GM12864 (cell line): ENCODE data around the gene TRAK1.
A peak's percentile ranks its signal among the peaks of the same experiment; 100 is the strongest.

Source experiments
- DNase-seq: peaks from one replicate; pipeline ENCODE4 v3.0.0-alpha.2; 2011; ENCODE audit warnings: low read depth
- H3K4me3 ChIP-seq: 2 replicates; pipeline ENCODE4 v1.5.1; 2011; ENCODE audit warnings: mild to moderate bottlenecking, low read depth, low read length, control low read depth
- TF ChIP-seq, protein P1 (sequence below): IDR thresholded peaks from 2 replicates; pipeline ENCODE4 v1.5.1; 2011; ENCODE audit warnings: low read depth, mild to moderate bottlenecking, moderate library complexity, low read length, control low read depth, inconsistent platforms; ENCODE audit errors: missing control alignments

Gene TRAK1

DNA sequence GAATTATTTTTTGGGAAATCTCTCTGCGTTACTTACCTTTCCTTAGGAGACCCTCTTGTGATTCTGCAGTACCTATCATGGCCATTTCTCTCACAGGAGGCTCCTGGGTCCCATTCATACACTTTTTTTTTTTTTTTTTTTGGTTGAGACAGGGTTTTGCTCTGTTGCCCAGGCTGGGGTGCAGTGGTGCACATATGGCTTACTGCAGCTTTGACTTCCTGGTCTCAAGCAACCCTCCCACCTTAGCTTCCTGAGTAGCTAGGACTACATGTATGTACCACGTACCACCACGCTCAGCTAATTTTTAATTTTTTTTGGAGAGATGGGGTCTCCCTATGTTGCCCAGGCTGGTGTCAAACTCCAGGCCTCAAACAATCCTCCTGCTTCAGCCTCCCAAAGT lies 36.1 kb downstream of the TRAK1 start:
- no peak for DNase-seq
- H3K4me3 ChIP-seq: no peak overlapping the region
- TF ChIP-seq, protein P1, sequence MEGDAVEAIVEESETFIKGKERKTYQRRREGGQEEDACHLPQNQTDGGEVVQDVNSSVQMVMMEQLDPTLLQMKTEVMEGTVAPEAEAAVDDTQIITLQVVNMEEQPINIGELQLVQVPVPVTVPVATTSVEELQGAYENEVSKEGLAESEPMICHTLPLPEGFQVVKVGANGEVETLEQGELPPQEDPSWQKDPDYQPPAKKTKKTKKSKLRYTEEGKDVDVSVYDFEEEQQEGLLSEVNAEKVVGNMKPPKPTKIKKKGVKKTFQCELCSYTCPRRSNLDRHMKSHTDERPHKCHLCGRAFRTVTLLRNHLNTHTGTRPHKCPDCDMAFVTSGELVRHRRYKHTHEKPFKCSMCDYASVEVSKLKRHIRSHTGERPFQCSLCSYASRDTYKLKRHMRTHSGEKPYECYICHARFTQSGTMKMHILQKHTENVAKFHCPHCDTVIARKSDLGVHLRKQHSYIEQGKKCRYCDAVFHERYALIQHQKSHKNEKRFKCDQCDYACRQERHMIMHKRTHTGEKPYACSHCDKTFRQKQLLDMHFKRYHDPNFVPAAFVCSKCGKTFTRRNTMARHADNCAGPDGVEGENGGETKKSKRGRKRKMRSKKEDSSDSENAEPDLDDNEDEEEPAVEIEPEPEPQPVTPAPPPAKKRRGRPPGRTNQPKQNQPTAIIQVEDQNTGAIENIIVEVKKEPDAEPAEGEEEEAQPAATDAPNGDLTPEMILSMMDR: no peak

DNA sequence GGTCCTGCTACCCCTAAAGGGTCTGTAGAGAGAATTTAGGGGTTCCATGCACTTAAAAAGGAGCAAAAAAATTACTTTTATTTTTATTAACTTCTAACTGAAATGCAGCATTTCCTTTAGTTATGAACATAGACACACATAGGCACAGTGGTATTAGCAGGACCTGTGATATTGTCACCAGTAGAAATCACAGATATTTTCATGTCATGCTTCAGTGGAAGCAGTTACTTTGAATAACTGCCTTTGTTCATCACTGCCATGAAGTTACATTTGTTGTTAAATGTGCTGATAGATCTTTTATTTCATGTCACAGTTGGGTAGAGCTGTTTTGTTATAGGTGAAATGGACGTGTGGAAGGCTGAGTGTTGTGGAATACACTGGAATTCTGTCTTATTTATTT lies 37.4 kb downstream of the TRAK1 start:
- DNase-seq: no peak
- TF ChIP-seq, protein P1: no peak
- H3K4me3 ChIP-seq: no peak overlapping the region

DNA sequence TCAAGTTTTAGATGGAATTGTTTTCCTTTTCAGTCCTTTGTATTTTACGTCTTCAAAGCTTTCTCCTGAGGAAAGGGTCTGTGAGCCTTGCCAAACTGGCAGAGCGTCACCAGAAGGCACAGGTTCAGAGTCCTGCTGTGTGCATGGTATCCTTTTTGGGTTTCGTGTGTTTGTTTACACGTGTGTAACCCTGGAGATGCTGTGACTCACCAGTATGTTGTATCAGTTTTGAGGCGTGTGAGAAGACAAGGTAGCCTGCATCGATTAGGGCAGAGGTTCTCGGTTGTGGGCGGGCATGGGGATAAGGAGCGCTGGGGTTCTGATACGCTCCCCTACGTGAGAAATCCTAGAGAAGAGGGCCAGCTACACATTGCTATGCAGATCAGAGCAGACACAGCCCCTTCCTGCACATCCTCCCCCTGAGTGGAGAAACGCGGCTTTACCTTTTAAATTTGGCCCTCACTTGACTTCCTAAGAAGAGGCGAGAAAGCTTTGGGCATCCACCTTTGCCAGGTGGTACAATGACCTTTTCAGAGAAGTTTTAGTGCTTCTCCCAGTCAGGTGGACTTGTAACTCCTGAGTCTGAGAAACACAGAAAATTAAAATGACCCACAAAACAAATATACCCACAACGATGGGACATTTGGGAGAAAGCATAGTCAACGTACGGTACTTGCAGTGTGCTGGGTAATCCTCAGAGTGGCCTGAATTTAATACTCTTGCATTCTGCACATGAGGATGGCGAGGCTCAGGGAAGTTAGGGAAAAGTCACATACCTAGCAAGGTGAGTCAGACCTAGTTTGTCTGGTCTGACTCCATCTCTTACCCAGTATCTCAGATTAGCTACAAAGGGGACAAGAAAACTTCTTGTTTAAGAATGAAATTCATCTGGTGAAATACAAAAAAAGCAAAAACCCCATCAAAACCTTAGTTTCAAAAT lies 38.1 kb downstream of the TRAK1 start:
- DNase-seq: peak; percentile 61
- no peak overlapping the region for H3K4me3 ChIP-seq

DNA sequence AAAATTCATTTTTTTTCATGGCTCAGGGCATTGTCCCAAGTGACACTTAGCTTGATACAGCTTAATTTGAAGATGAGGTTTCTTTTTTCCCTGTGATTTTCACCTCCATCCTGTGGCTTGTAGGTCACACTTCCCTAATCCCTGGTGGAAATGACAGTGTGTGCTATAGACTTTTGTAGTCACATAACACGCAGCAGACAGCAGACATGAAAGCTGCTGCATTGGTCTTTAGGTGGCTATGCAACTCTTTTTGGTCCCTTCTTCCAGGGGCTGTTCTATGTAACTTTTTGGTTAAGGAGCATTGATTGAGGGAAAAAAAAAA lies 38.8 kb downstream of the TRAK1 start:
- TF ChIP-seq, protein P1: no peak
- DNase-seq: no peak
- H3K4me3 ChIP-seq: no peak overlapping the region

More for the DNA sequence above, 38.1 kb downstream of the TRAK1 start:
- TF ChIP-seq, protein P1: no peak

DNA sequence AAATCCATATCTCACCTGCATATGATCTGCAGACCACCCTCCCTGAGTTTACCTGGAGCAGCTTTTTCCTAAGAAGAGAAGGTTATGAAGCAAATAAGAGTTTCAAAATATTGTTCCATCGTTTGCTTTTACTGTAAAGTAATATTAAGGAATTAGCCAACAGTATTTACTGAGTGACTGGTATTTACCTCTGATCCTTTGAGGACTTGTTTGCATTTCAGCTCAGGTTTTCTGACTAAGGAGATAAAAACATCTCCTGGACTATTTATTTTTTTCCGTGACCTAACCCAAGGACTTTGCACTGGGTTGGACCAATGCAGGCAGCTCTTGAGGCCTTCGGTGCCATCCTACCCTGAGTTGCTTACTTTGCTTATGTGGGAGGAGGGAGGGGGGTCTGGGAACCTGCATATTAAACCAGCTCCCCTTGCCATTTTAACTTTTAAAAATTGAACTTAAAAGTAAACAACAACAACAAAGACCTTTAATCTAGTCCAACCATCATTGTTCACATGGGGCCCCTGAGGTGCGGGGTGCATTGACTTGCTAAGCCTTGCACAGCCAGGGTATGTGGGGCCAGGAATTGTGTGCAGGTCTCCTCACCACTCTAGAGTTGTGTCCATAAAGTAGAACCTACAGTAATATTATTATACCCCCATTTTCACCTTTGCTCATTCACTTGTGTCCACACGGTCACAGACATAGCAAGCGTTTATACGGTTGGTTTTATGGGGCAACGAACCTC lies 39.3 kb downstream of the TRAK1 start:
- no peak overlapping the region for H3K4me3 ChIP-seq
- no peak for DNase-seq
- TF ChIP-seq, protein P1: no peak

DNA sequence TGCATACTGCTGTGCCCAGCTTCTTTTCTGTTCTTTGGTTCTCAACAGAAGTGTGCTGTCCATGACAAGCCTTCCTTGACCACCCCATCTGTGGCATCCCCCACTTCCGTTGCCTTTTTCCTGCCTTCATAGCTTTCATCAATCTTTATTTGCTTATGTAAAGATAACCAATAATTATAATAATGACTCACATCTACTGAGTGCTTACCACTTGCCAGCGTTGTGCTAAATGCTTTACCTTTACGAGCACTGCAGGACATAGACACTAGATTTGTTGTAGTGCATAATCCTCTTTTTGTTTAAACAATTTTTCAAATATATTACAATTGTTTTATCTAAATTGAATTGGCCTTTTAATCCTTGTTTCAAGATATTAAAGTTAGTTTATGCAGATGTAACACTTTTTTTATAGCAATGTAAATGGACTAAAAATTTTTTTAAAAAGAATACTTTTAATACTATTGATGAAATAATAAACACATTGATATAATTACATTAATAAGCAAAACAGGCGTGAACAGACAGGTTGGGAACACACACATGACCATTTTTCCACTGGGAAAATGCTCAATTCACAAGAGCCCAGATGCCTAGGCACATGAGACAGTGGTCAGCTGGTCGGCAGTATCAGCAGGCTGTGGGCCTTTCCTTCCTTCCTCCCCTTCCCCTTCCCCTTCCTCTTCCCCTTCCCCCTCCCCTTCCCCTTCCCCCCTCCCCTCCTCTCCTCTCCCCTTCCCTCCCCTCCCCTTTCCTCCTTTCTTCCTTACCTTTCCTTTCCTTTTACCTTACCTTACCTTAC lies 42.5 kb downstream of the TRAK1 start:
- TF ChIP-seq, protein P1: no peak

More for the DNA sequence above, 42.5 kb downstream of the TRAK1 start:
- DNase-seq: no peak
- no peak overlapping the region for H3K4me3 ChIP-seq
